Karpas-422 (cell line): ENCODE results near the gene RAB4A. TPM values are rescaled to one million over a fixed set of nuclear protein-coding genes. Genes with fewer than 3 reads are reported as not detected.

Source experiments
- DNase-seq: peaks from one replicate; pipeline ENCODE4 v3.0.0-alpha.2; 2015
- H2AFZ ChIP-seq: fragments of 200-600 bp; sonication (generic); 2 replicates; pipeline ENCODE4 v1.6.1; 2014; ENCODE audit warnings: antibody characterized with exemption, low read length, mixed read lengths
- H3K27ac ChIP-seq: fragments of 200-600 bp; sonication (generic); 2 replicates; pipeline ENCODE4 v1.5.1; 2014; ENCODE audit warnings: mild to moderate bottlenecking, low read length, moderate library complexity
- H3K27me3 ChIP-seq: fragments of 200-600 bp; sonication (generic); 2 replicates; pipeline ENCODE4 v1.6.1; 2014; ENCODE audit warnings: low read length, mixed read lengths
- H3K36me3 ChIP-seq: fragments of 200-600 bp; sonication (generic); 2 replicates; pipeline ENCODE4 v1.6.1; 2014; ENCODE audit warnings: low read length, mixed read lengths; ENCODE audit not compliant: insufficient read depth
- H3K4me1 ChIP-seq: fragments of 200-600 bp; sonication (generic); 2 replicates; pipeline ENCODE4 v1.6.1; 2014; ENCODE audit warnings: mild to moderate bottlenecking, low read length, mixed read lengths
- H3K4me2 ChIP-seq: fragments of 200-600 bp; sonication (generic); 2 replicates; pipeline ENCODE4 v1.6.1; 2014; ENCODE audit warnings: low read length, low read depth, mild to moderate bottlenecking; ENCODE audit not compliant: poor library complexity, severe bottlenecking
- H3K4me3 ChIP-seq: fragments of 200-600 bp; sonication (generic); 2 replicates; pipeline ENCODE4 v1.5.1; 2014; ENCODE audit warnings: mild to moderate bottlenecking, antibody characterized with exemption, low read length, mixed read lengths
- H3K79me2 ChIP-seq: fragments of 200-600 bp; sonication (generic); 2 replicates; pipeline ENCODE4 v1.6.1; 2014; ENCODE audit warnings: mild to moderate bottlenecking, low read length, mixed read lengths
- H3K9ac ChIP-seq: fragments of 200-600 bp; sonication (generic); 2 replicates; pipeline ENCODE4 v1.6.0; 2014; ENCODE audit warnings: low read length
- H3K9me2 ChIP-seq: fragments of 200-600 bp; sonication (generic), shearing (Covaris generic); replicated peaks from 2 replicates; pipeline ENCODE4 v1.6.0; 2014; ENCODE audit warnings: mild to moderate bottlenecking, low read length, moderate library complexity; ENCODE audit not compliant: insufficient read depth
- H3K9me3 ChIP-seq: fragments of 300-700, 200-600 bp; sonication (generic); 2 replicates; pipeline ENCODE4 v1.6.1; 2014; ENCODE audit warnings: low read length, mixed read lengths
- H4K20me1 ChIP-seq: fragments of 200-600 bp; sonication (generic); 2 replicates; pipeline ENCODE4 v1.6.1; 2014; ENCODE audit warnings: mild to moderate bottlenecking, antibody characterized with exemption, low read length, low read depth; ENCODE audit not compliant: insufficient read depth
- total RNA-seq: library from RNA; depleted of rRNA; stranded (reverse); fragments of >200 nt; shearing (Covaris generic); gene quantifications from 2 replicates; pipeline ENCODE4 v1.2.3, GENCODE V29; 2014; ENCODE audit warnings: low replicate concordance

The RAB4A gene
- total RNA-seq, 1 experiment from 2014 or later: not detected

GRCh38 chr1:229334716-229335115 is 63.8 kb downstream of the RAB4A start:
- no peak overlapping the region for H3K9ac ChIP-seq
- no peak for DNase-seq
- no peak overlapping the region for H2AFZ ChIP-seq
- no peak overlapping the region for H3K4me2 ChIP-seq
- H3K36me3 ChIP-seq: no peaks in the 10 kb centered on the region
- no peak overlapping the region for H3K27ac ChIP-seq
- no peaks in the 10 kb centered on the region for H3K79me2 ChIP-seq
- H3K4me3 ChIP-seq: no peak overlapping the region
- no peaks in the 10 kb centered on the region for H4K20me1 ChIP-seq
- no peaks in the 10 kb centered on the region for H3K9me3 ChIP-seq
- no peaks in the 10 kb centered on the region for H3K9me2 ChIP-seq
- no peaks in the 10 kb centered on the region for H3K27me3 ChIP-seq
- H3K4me1 ChIP-seq: no peaks in the 10 kb centered on the region

GRCh38 chr1:229336345-229336744 is 65.4 kb downstream of the RAB4A start:
- H3K9ac ChIP-seq: no peak overlapping the region

GRCh38 chr1:229339086-229339485 is 68.2 kb downstream of the RAB4A start:
- Histone ChIP-seq H4K20me1 (no peaks in the 10 kb centered on the region), H3K27me3 (no peaks in the 10 kb centered on the region), H3K9ac (no peak overlapping the region), H3K9me3 (no peaks in the 10 kb centered on the region), H3K27ac (no peak overlapping the region), H3K4me1 (peaks cover 24% of the 10 kb centered on the region), H3K36me3 (no peaks in the 10 kb centered on the region), H3K9me2 (no peaks in the 10 kb centered on the region), H3K4me2 (no peak overlapping the region), H3K4me3 (no peak overlapping the region), H2AFZ (no peak overlapping the region), H3K79me2 (no peaks in the 10 kb centered on the region)
- DNase-seq: no peak

More at GRCh38 chr1:229336345-229336744, 65.4 kb downstream of the RAB4A start:
- no peaks in the 10 kb centered on the region for H3K9me2 ChIP-seq
- H2AFZ ChIP-seq: no peak overlapping the region
- no peaks in the 10 kb centered on the region for H3K9me3 ChIP-seq
- H4K20me1 ChIP-seq: no peaks in the 10 kb centered on the region
- H3K4me1 ChIP-seq: peaks cover 4% of the 10 kb centered on the region; the same call in 1 of the 2 replicates
- no peak for DNase-seq
- no peak overlapping the region for H3K27ac ChIP-seq
- no peaks in the 10 kb centered on the region for H3K27me3 ChIP-seq
- H3K36me3 ChIP-seq: no peaks in the 10 kb centered on the region
- no peaks in the 10 kb centered on the region for H3K79me2 ChIP-seq
- no peak overlapping the region for H3K4me3 ChIP-seq
- H3K4me2 ChIP-seq: no peak overlapping the region

GRCh38 chr1:229339520-229339919 is 68.6 kb downstream of the RAB4A start:
- H3K4me2 ChIP-seq: no peak overlapping the region
- H3K27ac ChIP-seq: no peak overlapping the region
- no peaks in the 10 kb centered on the region for H4K20me1 ChIP-seq
- H3K27me3 ChIP-seq: 0 out of 2 replicates have a peak, but pooled peaks cover 3% of the 10 kb centered on the region
- no peaks in the 10 kb centered on the region for H3K9me2 ChIP-seq
- H3K4me1 ChIP-seq: peaks cover 24% of the 10 kb centered on the region
- DNase-seq: no peak
- no peak overlapping the region for H3K9ac ChIP-seq
- H3K79me2 ChIP-seq: no peaks in the 10 kb centered on the region
- H3K9me3 ChIP-seq: no peaks in the 10 kb centered on the region
- H3K4me3 ChIP-seq: no peak overlapping the region
- H3K36me3 ChIP-seq: no peaks in the 10 kb centered on the region
- H2AFZ ChIP-seq: no peak overlapping the region

GRCh38 chr1:229340496-229340895 is 69.6 kb downstream of the RAB4A start:
- Histone ChIP-seq H3K9me3 (no peaks in the 10 kb centered on the region), H3K79me2 (no peaks in the 10 kb centered on the region), H3K4me2 (no peak overlapping the region), H3K9ac (no peak overlapping the region), H4K20me1 (no peaks in the 10 kb centered on the region), H3K27ac (no peak overlapping the region), H3K4me1 (peaks cover 24% of the 10 kb centered on the region), H3K4me3 (no peak overlapping the region), H3K36me3 (no peaks in the 10 kb centered on the region), H3K27me3 (peaks cover 6% of the 10 kb centered on the region; the same call in 1 of the 2 replicates), H2AFZ (no peak overlapping the region), H3K9me2 (no peaks in the 10 kb centered on the region)
- no peak for DNase-seq

- H3K4me1 ChIP-seq: peaks cover 24% of the 10 kb centered on the region
- peak overlapping the region; percentile 66; the same call in 1 of the 2 replicates for H2AFZ ChIP-seq
- peaks cover 6% of the 10 kb centered on the region; the same call in 1 of the 2 replicates for H3K27me3 ChIP-seq
- peak overlapping the region; percentile 52 for H3K9ac ChIP-seq
- no peaks in the 10 kb centered on the region for H3K9me3 ChIP-seq
- peak overlapping the region; percentile 69 for H3K4me3 ChIP-seq
- H3K9me2 ChIP-seq: no peaks in the 10 kb centered on the region
- no peak overlapping the region for H3K27ac ChIP-seq
- H3K4me2 ChIP-seq: peak overlapping the region; percentile 87
- H4K20me1 ChIP-seq: no peaks in the 10 kb centered on the region
- H3K79me2 ChIP-seq: no peaks in the 10 kb centered on the region
- peak; percentile 77 for DNase-seq
- no peaks in the 10 kb centered on the region for H3K36me3 ChIP-seq
Measured at GRCh38 chr1:229341774-229342655, 71.1 kb downstream of the RAB4A start.

GRCh38 chr1:229342656-229343569 is 72.0 kb downstream of the RAB4A start, which contains the start of gene CCSAP:
CCSAP (minus strand) TSS chr1:229343047; CDS start chr1:229342465, 582 bp downstream.
- H3K36me3 ChIP-seq: no peaks in the 10 kb centered on the region
- H3K27me3 ChIP-seq: peaks cover 6% of the 10 kb centered on the region; the same call in 1 of the 2 replicates
- H3K27ac ChIP-seq: no peak within 1 kb of the TSS
- H3K4me2 ChIP-seq: peak within 1 kb of the TSS; percentile 87
- H3K4me3 ChIP-seq: peak within 1 kb of the TSS; percentile 69
- H3K9me2 ChIP-seq: no peaks in the 10 kb centered on the region
- peak within 1 kb of the TSS; percentile 60 for H3K9ac ChIP-seq
- DNase-seq: peak; percentile 49
- peak within 1 kb of the TSS; percentile 81 for H2AFZ ChIP-seq
- peaks cover 24% of the 10 kb centered on the region for H3K4me1 ChIP-seq
- no peaks in the 10 kb centered on the region for H3K79me2 ChIP-seq
- H4K20me1 ChIP-seq: no peaks in the 10 kb centered on the region
- no peaks in the 10 kb centered on the region for H3K9me3 ChIP-seq
